Psoas muscle (tissue), 8 donors: Measurements from ENCODE around the gene ITCH. TPM values are rescaled to one million over a fixed set of nuclear protein-coding genes. Genes with fewer than 3 reads are reported as not detected.

Experiments used
- ATAC-seq, 4 donors: fragments of 200-7000 bp; cut with Tn5 transposase; one replicate each; pipeline ENCODE4 v1.9.1; 2020; ENCODE audit warnings: moderate library complexity in 3 of 4, mild to moderate bottlenecking in 2 of 4
- DNase-seq, 2 donors: peaks; one replicate each; pipeline ENCODE4 v3.0.0-alpha.2; 2020
- H3K27ac ChIP-seq: fragments of 200-600 bp; one replicate; pipeline ENCODE4 v1.8.0; 2022
- H3K27me3 ChIP-seq, 3 donors: fragments of 200-600 bp in 1 of 3; one replicate each; pipeline versions ENCODE4 v1.6.1 to v1.8.0; 2013 to 2022; ENCODE audit warnings: low read length in 2 of 3, mild to moderate bottlenecking in 2 of 3, moderate library complexity in 1 of 3; ENCODE audit not compliant: insufficient read depth in 3 of 3
- H3K36me3 ChIP-seq, 2 donors: fragments of 200-600 bp in 1 of 2; one replicate each; pipeline versions ENCODE4 v1.6.1 to v1.8.0; 2013 to 2022; ENCODE audit warnings: low read depth in 1 of 2, mild to moderate bottlenecking in 1 of 2, moderate library complexity in 1 of 2; ENCODE audit not compliant: insufficient read depth in 1 of 2
- H3K4me1 ChIP-seq: fragments of 200-600 bp; one replicate; pipeline ENCODE4 v1.8.0; 2022
- H3K4me3 ChIP-seq: fragments of 200-600 bp; one replicate; pipeline ENCODE4 v1.8.0; 2022; ENCODE audit warnings: mild to moderate bottlenecking
- H3K9me3 ChIP-seq: fragments of 200-600 bp; one replicate; pipeline ENCODE4 v1.8.0; 2022
- WGBS, 3 donors: extraction: QIAGEN DNeasy Blood & Tissue Kit; methylation state at CpG; one replicate each; pipeline versions ENCODE4 v1.1.6 to v1.1.7; 2013; 5-methylcytosine and 5-hydroxymethylcytosine counted together
- intact Hi-C, 2 donors: fragments of 100-400 bp; cut with DNase I; formaldehyde crosslinking; loops; one replicate each; pipeline versions ENCODE4 v1.11.0 to v1.14.2; 2022
- polyA plus RNA-seq, 3 donors: library from polyadenylated mRNA; stranded (reverse); fragments of 200-250 nt; gene quantifications; one replicate each; pipeline ENCODE4 v1.2.3, GENCODE V29; 2013
- total RNA-seq, 4 donors: library from RNA; stranded (reverse); fragmentation: NEBNext Ultra II Directional in 2 of 4; extraction: Animal tissue kit (Norgen Biotek cat#: 25700) in 2 of 4; gene quantifications; one replicate each; pipeline versions ENCODE4 v1.2.1 to v1.2.4, GENCODE V29; 2021 to 2023
- TF ChIP-seq, protein P1 (sequence below): fragments of 200-600 bp; IDR thresholded peaks from one replicate; pipeline ENCODE4 v1.8.0; 2022; ENCODE audit warnings: antibody characterized with exemption
- donor health status: healthy with polysubstance abuse.
- donor health status: DM: no; HTN: no; CAD: no; lungs with moderate emphysema.
- donor health status: Bipolar disorder and iron deficiency.
- donor health status: healthy.
- donor health status: DM: yes; HTN: yes; CAD: no.
- donor health status: DM: no; HTN: no; CAD: no.
- donor health status: DM: no; HTN: no; CAD: no.
- donor health status: DM: yes; HTN: yes; CAD: no.

ITCH gene
- total and polyA plus RNA-seq, 7 donors: 10.1 to 50.3 (median 36.9) TPM

DNA sequence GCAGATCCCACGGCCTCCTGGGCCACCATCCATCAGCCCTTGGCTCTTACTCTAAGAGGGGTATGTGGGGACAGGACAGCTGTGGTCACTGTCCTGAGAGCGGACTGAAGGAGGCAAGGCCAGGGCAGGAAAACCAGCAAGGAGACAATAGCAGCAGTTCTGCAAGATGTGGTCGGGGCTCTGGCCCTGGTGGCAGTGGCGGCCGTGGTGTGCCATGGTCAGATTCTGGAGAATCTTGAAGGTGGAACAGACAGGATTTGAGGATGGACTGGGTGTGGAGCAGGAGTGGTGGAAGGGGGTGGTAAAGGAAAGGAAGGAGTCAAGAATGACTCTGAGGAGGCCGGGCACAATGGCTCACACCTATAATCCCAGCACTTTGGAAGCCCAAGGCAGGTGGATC lies 189.5 kb downstream of the ITCH start:
- H3K27ac ChIP-seq: no peak overlapping the region
- no peaks in the 10 kb centered on the region for H3K36me3 ChIP-seq
- H3K4me3 ChIP-seq: no peak overlapping the region
- DNase-seq (no peak), ATAC-seq (no peak)
- 82 to 88% (median 83%) methylated on average over 6 of the region's 6 CpGs for WGBS, 3 donors
- peaks cover 4% of the 10 kb centered on the region for H3K4me1 ChIP-seq
- intact Hi-C loops: no loop called here
- TF ChIP-seq, protein P1, sequence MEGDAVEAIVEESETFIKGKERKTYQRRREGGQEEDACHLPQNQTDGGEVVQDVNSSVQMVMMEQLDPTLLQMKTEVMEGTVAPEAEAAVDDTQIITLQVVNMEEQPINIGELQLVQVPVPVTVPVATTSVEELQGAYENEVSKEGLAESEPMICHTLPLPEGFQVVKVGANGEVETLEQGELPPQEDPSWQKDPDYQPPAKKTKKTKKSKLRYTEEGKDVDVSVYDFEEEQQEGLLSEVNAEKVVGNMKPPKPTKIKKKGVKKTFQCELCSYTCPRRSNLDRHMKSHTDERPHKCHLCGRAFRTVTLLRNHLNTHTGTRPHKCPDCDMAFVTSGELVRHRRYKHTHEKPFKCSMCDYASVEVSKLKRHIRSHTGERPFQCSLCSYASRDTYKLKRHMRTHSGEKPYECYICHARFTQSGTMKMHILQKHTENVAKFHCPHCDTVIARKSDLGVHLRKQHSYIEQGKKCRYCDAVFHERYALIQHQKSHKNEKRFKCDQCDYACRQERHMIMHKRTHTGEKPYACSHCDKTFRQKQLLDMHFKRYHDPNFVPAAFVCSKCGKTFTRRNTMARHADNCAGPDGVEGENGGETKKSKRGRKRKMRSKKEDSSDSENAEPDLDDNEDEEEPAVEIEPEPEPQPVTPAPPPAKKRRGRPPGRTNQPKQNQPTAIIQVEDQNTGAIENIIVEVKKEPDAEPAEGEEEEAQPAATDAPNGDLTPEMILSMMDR: no peak
- H3K9me3 ChIP-seq: no peaks in the 10 kb centered on the region
- no peaks in the 10 kb centered on the region for H3K27me3 ChIP-seq

DNA sequence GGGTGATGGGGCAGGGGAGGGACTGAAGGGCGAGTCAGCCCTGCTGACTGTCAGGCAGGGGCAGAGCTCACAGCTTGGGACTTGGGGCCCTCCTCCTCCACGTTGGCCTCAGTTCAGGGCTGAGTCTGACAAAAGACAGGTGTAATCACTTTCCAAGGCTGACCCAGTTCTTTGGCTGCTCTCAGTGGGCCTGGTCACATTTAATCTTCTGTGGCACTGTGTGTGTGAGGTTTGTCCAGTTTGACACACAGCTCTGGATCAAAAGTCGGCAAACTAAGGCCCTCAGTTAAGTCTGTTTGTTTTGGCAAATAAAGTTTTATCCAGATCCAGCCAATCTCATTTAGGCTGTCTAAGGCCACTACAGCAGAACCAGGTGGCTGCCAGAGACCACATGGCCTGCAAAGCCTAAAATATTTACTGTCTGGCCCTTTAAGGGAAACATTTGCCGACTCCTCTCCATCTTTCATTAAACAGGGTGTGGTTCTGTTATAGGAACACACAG lies 190.3 kb downstream of the ITCH start:
- ATAC-seq: peak; percentile 56 to 84 (median 68)
- H3K27ac ChIP-seq: peak overlapping the region; percentile 54

DNA sequence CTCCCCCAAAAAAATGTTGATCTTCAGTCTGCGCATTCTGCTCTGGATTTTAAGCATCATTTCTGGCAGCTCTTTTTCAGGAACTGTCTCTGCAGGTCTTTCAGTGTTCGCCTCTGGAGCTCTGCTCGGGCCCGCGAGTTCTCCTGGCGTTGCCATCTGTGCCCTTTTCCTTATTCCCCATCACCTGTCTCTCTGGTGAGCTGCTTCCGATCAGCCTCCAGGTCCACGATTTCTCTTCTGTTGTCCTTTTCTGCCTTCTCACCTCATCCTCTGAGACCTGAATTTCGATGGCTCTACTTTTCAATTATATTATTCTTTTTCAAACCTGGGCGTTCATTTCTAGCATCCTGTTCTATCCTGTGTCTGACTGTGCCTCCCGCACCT lies 194.9 kb downstream of the ITCH start:
- intact Hi-C loops: loop anchor here in 1 of 2 donors (5.0 kb wide), 1 partner anchor 149 kb away; no protein-coding TSS in a partner anchor
- WGBS, 3 donors: 23 to 27% (median 23%) methylated on average over 11 of the region's 11 CpGs

More for the DNA sequence above, 190.3 kb downstream of the ITCH start:
- Histone ChIP-seq H3K36me3 (no peaks in the 10 kb centered on the region), H3K4me1 (peaks cover 7% of the 10 kb centered on the region), H3K4me3 (no peak overlapping the region), H3K27me3 (no peaks in the 10 kb centered on the region), H3K9me3 (no peaks in the 10 kb centered on the region)
- TF ChIP-seq, protein P1: no peak
- intact Hi-C loops: no loop called here
- 27 to 38% (median 27%) methylated on average over 4 of the region's 4 CpGs for WGBS, 3 donors
- no peak for DNase-seq

DNA sequence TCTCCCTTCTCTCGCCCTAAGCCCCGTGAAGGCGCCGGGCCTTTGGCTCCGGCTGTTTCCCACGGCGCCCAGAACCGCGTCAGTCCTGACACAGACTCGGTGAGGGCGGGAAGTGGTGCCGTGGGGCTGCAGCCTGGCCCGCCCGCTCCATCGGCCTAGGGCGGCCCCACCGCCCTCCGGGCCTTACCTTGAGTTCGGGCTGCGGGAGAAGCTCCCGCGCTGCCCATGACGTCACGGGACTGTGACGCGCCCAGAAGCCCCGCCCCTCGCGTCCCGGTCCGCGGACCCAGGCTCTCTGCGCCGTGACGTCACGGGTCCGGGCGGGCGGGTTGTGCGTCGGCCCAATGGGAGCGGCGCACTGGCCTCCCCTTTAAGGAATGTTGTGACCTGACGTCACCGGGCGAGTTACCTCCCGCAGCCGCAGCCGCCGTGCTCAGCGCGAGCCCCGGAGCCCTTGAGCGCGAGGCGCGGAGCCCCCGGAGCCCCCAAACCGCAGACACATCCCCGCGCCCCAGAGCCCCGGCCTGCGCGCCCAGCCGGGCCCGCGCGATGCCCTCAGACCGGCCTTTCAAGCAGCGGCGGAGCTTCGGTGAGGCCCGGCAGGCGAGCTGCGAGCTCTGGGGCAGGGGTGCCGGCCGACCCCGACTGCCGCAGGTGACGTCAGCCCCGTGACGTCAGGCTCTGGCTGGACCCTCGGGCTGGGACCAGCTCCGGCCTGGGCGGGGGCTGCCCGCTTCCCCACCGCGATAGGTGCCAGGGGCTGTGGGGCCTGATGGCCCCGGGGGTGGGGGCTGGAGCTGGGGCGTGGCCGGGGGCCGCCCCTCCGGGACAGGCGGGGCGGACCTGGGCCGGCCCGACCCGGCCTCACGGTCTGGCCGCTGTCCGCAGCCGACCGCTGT lies 195.5 kb downstream of the ITCH start, which contains the start of gene MAP1LC3A:
TSS of gene MAP1LC3A (plus strand) at position 399 of the 899 bp plus-strand sequence. CDS start at position 550, 151 bp downstream.
- peak within 1 kb of the TSS; percentile 86 for H3K27ac ChIP-seq
- ATAC-seq (peak; percentile 94 to 96 (median 94)), DNase-seq (peak; percentile 95 to 97)
- peak within 1 kb of the TSS; percentile 82 for H3K4me3 ChIP-seq
- TF ChIP-seq, protein P1: no peak
- no peaks in the 10 kb centered on the region for H3K27me3 ChIP-seq
- peaks cover 7% of the 10 kb centered on the region for H3K4me1 ChIP-seq
- H3K9me3 ChIP-seq: no peaks in the 10 kb centered on the region
- intact Hi-C loops: loop anchor here in 1 of 2 donors (5.0 kb wide), 1 partner anchor 149 kb away; no protein-coding TSS in a partner anchor
- 1 to 3% (median 2%) methylated on average over 78 to 103 of the region's 103 CpGs for WGBS, 3 donors
- no peaks in the 10 kb centered on the region for H3K36me3 ChIP-seq

More for the DNA sequence above, 194.9 kb downstream of the ITCH start:
- peak in 1 of 4 donors; percentile 1 for ATAC-seq
- DNase-seq: no peak
- H3K9me3 ChIP-seq: no peaks in the 10 kb centered on the region
- no peaks in the 10 kb centered on the region for H3K27me3 ChIP-seq
- H3K36me3 ChIP-seq: no peaks in the 10 kb centered on the region
- H3K4me3 ChIP-seq: peak overlapping the region; percentile 82
- peak overlapping the region; percentile 86 for H3K27ac ChIP-seq
- peaks cover 7% of the 10 kb centered on the region for H3K4me1 ChIP-seq
- TF ChIP-seq, protein P1: no peak
